GM18861 (cell line): ENCODE results near the gene ANKRD22.
"Not testable (repeated sequence)": the region's sequence is repeated elsewhere in the genome, so short reads cannot be mapped to it uniquely, and the experiment has no call there.

ENCODE experiments used
- ATAC-seq: cut with Tn5 transposase; IDR thresholded peaks from one replicate; pipeline ENCODE4 v1.9.1; 2021; ENCODE audit not compliant: unreplicated experiment

ANKRD22 gene

GRCh38 chr10:88838766-88839350 lies 12.8 kb downstream of the ANKRD22 start:
- no peak for ATAC-seq

- not testable (repeated sequence) for ATAC-seq
These were observed 14.0 kb downstream of the ANKRD22 start for GRCh38 chr10:88837632-88838031.

GRCh38 chr10:88835910-88836221 lies 15.8 kb downstream of the ANKRD22 start:
- no peak for ATAC-seq

GRCh38 chr10:88835096-88835909 lies 16.3 kb downstream of the ANKRD22 start:
- ATAC-seq, result peak; percentile 67

- no peak for ATAC-seq
These were observed 17.9 kb downstream of the ANKRD22 start for GRCh38 chr10:88833723-88834122.

- no peak for ATAC-seq
These were observed 18.5 kb downstream of the ANKRD22 start for GRCh38 chr10:88833156-88833555.

GRCh38 chr10:88832376-88832775 lies 19.3 kb downstream of the ANKRD22 start:
- no peak for ATAC-seq

- no peak for ATAC-seq
These were observed 19.9 kb downstream of the ANKRD22 start for GRCh38 chr10:88831709-88832108.

GRCh38 chr10:88830643-88831268 lies 20.9 kb downstream of the ANKRD22 start:
- no peak for ATAC-seq

- ATAC-seq, result no peak
These were observed 23.3 kb downstream of the ANKRD22 start for GRCh38 chr10:88828310-88828709.

- ATAC-seq, result no peak
These were observed 24.0 kb downstream of the ANKRD22 start for GRCh38 chr10:88827671-88828070.

GRCh38 chr10:88826388-88826787 lies 25.3 kb downstream of the ANKRD22 start:
- no peak for ATAC-seq

- ATAC-seq, result no peak
These were observed 30.8 kb downstream of the ANKRD22 start for GRCh38 chr10:88820748-88821401.

GRCh38 chr10:88819290-88819689 lies 32.4 kb downstream of the ANKRD22 start:
- no peak for ATAC-seq

- ATAC-seq, result no peak
These were observed 38.4 kb downstream of the ANKRD22 start for GRCh38 chr10:88813200-88813599.

- no peak for ATAC-seq
These were observed 41.3 kb downstream of the ANKRD22 start for GRCh38 chr10:88810196-88810961.

GRCh38 chr10:88809621-88810020 lies 42.0 kb downstream of the ANKRD22 start:
- no peak for ATAC-seq

GRCh38 chr10:88805924-88806323 lies 45.7 kb downstream of the ANKRD22 start:
- ATAC-seq, result no peak

GRCh38 chr10:88805361-88805760 lies 46.3 kb downstream of the ANKRD22 start:
- ATAC-seq, result no peak

- no peak for ATAC-seq
These were observed 47.4 kb downstream of the ANKRD22 start for GRCh38 chr10:88804083-88804812.
